Measurements from ENCODE around the gene TRABD2A. TPM values are rescaled to one million over a fixed set of nuclear protein-coding genes. Genes with fewer than 3 reads are reported as not detected.

Gene TRABD2A
- total RNA-seq, 6 experiments from 2014 or later, result 0.20 to 2.4 (median 0.43) TPM; not detected in 1

DNA sequence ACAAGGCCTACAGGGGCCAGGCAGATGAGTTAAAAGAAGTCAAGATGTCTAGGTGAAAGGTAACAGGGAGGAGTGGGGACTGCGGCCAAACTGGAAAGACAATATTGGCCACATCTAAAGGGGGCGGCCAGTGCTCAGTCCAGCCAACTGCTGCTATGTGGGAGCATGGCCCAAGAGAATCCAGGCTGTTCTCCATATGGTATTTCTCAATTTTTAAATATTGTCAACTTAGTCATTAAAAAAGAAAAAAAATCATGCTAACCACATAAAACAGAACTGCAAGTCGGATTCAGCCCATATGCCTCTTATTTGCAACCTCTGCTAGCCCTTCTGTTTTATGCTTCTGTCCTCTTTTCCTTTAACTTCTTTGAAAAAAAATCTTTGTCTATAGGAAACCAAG lies 14.8 kb downstream of the TRABD2A start:
- H3K36me3 ChIP-seq, result no peaks in the 10 kb centered on the region
- H3K9me3 ChIP-seq, result no peaks in the 10 kb centered on the region
- intact Hi-C loops (cut with DNase I), result no loop called here
- ATAC-seq (no peak), DNase-seq (no peak)
- H3K4me1 ChIP-seq, result no peaks in the 10 kb centered on the region
- H3K27me3 ChIP-seq, result no peaks in the 10 kb centered on the region
- 76% methylated on average over 3 of the region's 3 CpGs for WGBS (ENCODE audit: insufficient coverage, low coverage, low lambda C conversion rate, missing lambda C conversion rate)
- no peak overlapping the region for H3K27ac ChIP-seq
- TF ChIP-seq, protein P1, sequence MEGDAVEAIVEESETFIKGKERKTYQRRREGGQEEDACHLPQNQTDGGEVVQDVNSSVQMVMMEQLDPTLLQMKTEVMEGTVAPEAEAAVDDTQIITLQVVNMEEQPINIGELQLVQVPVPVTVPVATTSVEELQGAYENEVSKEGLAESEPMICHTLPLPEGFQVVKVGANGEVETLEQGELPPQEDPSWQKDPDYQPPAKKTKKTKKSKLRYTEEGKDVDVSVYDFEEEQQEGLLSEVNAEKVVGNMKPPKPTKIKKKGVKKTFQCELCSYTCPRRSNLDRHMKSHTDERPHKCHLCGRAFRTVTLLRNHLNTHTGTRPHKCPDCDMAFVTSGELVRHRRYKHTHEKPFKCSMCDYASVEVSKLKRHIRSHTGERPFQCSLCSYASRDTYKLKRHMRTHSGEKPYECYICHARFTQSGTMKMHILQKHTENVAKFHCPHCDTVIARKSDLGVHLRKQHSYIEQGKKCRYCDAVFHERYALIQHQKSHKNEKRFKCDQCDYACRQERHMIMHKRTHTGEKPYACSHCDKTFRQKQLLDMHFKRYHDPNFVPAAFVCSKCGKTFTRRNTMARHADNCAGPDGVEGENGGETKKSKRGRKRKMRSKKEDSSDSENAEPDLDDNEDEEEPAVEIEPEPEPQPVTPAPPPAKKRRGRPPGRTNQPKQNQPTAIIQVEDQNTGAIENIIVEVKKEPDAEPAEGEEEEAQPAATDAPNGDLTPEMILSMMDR (IDR thresholded peaks at IDR 0.05), result no peak
- no peak for TF ChIP-seq POLR2A (IDR thresholded peaks at IDR 0.05)
- H3K4me3 ChIP-seq, result no peak overlapping the region

DNA sequence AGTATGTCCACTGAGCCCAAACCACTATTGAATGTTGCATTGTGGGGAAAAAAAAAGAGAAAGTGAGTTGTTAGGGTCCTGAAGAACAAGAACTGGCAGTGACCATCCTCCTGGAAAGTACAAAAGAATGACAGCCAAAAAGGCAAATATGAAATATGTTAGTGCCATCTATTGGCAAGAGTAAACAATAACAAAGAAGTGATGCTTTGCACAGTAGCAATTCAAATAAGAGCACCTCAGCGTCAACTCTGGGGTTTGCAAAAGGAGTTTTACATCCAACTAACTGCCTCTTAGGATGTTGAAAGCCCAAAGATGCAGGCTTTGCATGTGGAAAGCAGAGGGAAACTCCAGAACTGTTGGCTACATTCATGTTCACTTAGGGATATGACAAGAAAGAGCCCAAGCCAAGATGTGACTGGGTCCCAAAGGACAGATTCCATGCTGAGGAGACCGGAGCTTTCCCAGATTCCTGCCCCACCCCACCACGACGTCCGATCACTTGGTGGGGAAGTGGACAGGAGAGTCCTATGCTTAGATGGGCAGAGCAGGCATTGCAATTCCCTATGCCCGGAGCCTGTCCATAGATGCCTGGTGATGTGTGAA lies 15.6 kb downstream of the TRABD2A start:
- Histone ChIP-seq H3K9me3 (no peaks in the 10 kb centered on the region), H3K4me1 (no peaks in the 10 kb centered on the region), H3K36me3 (no peaks in the 10 kb centered on the region), H3K27ac (no peak overlapping the region), H3K4me3 (no peak overlapping the region), H3K27me3 (no peaks in the 10 kb centered on the region)
- no peak for DNase-seq
- WGBS (ENCODE audit: insufficient coverage, low coverage, low lambda C conversion rate, missing lambda C conversion rate), result 13% methylated on average over 2 of the region's 6 CpGs
- ATAC-seq, result peak; percentile 57 to 73 (median 64)
- TF ChIP-seq, protein P1 (IDR thresholded peaks at IDR 0.05), result peak; percentile 34 to 47 (median 40)
- TF ChIP-seq POLR2A (IDR thresholded peaks at IDR 0.05), result no peak
- intact Hi-C loops (cut with DNase I), result no loop called here

DNA sequence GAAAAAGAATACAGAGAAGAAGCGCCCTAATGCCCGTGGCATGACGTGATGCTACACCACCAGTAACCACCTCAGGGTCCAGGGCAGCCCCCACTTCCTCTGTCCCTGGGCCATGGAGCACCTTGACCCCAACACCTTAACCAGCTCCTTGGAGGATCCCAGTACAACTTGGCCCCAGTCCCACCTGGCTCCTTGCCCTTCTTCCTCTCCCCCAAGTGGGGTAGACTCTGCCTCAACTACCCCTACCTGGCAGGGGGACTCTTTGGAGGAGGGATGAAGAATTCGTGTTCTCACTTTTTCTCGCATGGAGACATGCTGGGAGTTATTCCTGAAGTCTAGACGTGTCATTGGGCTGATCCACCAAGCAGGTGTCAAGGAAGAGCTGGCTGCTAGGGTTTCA lies 18.9 kb downstream of the TRABD2A start:
- WGBS (ENCODE audit: insufficient coverage, low coverage, low lambda C conversion rate, missing lambda C conversion rate), result 76% methylated on average over 4 of the region's 6 CpGs
- TF ChIP-seq, protein P1 (IDR thresholded peaks at IDR 0.05), result no peak
- TF ChIP-seq POLR2A (IDR thresholded peaks at IDR 0.05), result no peak
- no peaks in the 10 kb centered on the region for H3K4me1 ChIP-seq
- ATAC-seq (no peak), DNase-seq (no peak)
- no peaks in the 10 kb centered on the region for H3K27me3 ChIP-seq
- no peak overlapping the region for H3K4me3 ChIP-seq
- H3K9me3 ChIP-seq, result no peaks in the 10 kb centered on the region
- intact Hi-C loops (cut with DNase I), result no loop called here
- H3K36me3 ChIP-seq, result no peaks in the 10 kb centered on the region
- H3K27ac ChIP-seq, result no peak overlapping the region

DNA sequence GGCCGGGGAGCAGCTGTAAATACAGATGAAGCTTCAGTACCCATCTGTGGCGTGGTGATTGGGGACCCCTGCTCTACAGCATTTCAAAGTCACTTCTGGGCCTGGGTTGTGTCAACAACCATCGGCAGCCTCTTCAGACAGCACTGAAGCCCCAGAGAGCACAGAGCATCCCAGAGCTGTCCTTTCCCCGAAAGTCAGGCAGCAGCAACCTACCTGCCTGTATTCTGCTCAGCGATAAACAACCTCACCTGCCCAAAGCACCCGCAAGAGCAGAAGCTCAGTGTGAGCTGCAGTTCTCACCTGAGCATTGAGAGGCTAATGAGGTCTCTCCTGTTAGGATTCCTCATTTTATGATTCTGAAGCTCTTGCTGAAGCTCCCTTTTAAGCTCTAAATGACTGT lies 19.3 kb downstream of the TRABD2A start:
- intact Hi-C loops (cut with DNase I), result no loop called here
- no peak for ATAC-seq
- H3K27ac ChIP-seq, result no peak overlapping the region
- no peaks in the 10 kb centered on the region for H3K4me1 ChIP-seq
- no peaks in the 10 kb centered on the region for H3K36me3 ChIP-seq
- H3K9me3 ChIP-seq, result no peaks in the 10 kb centered on the region
- 100% methylated on average over 2 of the region's 6 CpGs for WGBS (ENCODE audit: insufficient coverage, low coverage, low lambda C conversion rate, missing lambda C conversion rate)
- no peak for TF ChIP-seq POLR2A (IDR thresholded peaks at IDR 0.05)
- TF ChIP-seq, protein P1 (IDR thresholded peaks at IDR 0.05), result no peak
- DNase-seq, result no peak
- no peaks in the 10 kb centered on the region for H3K27me3 ChIP-seq
- H3K4me3 ChIP-seq, result no peak overlapping the region

DNA sequence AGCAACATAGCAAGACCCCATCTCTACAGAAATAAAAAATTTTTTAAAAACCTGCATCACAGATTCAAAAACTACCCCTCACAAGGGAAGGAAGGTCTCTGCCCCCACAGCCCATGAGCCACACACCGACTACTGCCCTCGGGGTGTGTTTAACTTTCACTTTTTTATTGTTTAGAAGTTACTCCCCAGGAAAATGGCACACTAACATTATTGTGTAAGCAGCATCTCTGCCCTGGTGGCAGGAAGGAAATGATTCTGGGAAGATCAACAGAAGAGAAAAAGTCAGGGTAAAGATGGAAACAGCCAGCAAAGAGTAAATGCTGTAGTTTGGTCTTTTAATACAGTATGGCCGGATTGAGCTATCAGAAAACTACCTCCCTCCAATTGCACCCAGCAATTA lies 21.9 kb downstream of the TRABD2A start:
- Histone ChIP-seq H3K9me3 (no peaks in the 10 kb centered on the region), H3K27ac (no peak overlapping the region), H3K4me3 (no peak overlapping the region), H3K36me3 (no peaks in the 10 kb centered on the region), H3K27me3 (no peaks in the 10 kb centered on the region), H3K4me1 (no peaks in the 10 kb centered on the region)
- DNase-seq, result no peak
- intact Hi-C loops (cut with DNase I), result no loop called here
- 51% methylated on average over 3 of the region's 3 CpGs for WGBS (ENCODE audit: insufficient coverage, low coverage, low lambda C conversion rate, missing lambda C conversion rate)
- no peak for ATAC-seq
- no peak for TF ChIP-seq POLR2A (IDR thresholded peaks at IDR 0.05)
- TF ChIP-seq, protein P1 (IDR thresholded peaks at IDR 0.05), result no peak
